A673 (cell line): Measurements from ENCODE around the gene BCL2. TPM values are rescaled to one million over a fixed set of nuclear protein-coding genes. Genes with fewer than 3 reads are reported as not detected.

Experiments used
- BruUV-seq: library from RNA; stranded (reverse); fragments of 400-500 nt; replicated peaks from 2 replicates; lab custom pipeline; 2021; lab: Mats Ljungman, UMichigan
- CTCF ChIA-PET: fragments of 300-600 bp; sonication (Branson Sonifier 250); formaldehyde crosslinking; loops from one replicate; lab custom pipeline; 2022; ENCODE audit warnings: antibody characterized with exemption; lab: Charles Lee
- POLR2A ChIA-PET: fragments of 300-600 bp; sonication (Branson Sonifier 250); formaldehyde crosslinking; loops from one replicate; lab custom pipeline; 2022; ENCODE audit warnings: antibody characterized with exemption; ENCODE audit not compliant: low non-redundant PET; lab: Charles Lee
- DNase-seq: peaks from one replicate; pipeline ENCODE4 v3.0.0-alpha.2; 2015; ENCODE audit warnings: low spot score
- H3K27ac ChIP-seq: fragments of 200-600 bp; sonication (generic); 2 replicates; pipeline ENCODE4 v1.5.1; 2016; ENCODE audit warnings: mixed run types, low read depth, mild to moderate bottlenecking, mixed read lengths, antibody characterized with exemption, low read length; ENCODE audit not compliant: poor library complexity, severe bottlenecking
- H3K27me3 ChIP-seq: fragments of 200-600 bp; sonication (generic); replicated peaks from 2 replicates; pipeline ENCODE4 v1.6.1; 2017; ENCODE audit warnings: mixed run types, low read depth, mild to moderate bottlenecking, mixed read lengths, antibody characterized with exemption, low read length; ENCODE audit not compliant: insufficient read depth, poor library complexity
- H3K36me3 ChIP-seq: fragments of 200-600 bp; sonication (generic); 2 replicates; pipeline ENCODE4 v1.6.1; 2016; ENCODE audit warnings: mixed run types, mild to moderate bottlenecking, mixed read lengths, antibody characterized with exemption, low read length; ENCODE audit not compliant: insufficient read depth, poor library complexity, severe bottlenecking
- H3K4me1 ChIP-seq: fragments of 200-600 bp; sonication (generic); 2 replicates; pipeline ENCODE4 v1.6.1; 2017; ENCODE audit warnings: mixed run types, mild to moderate bottlenecking, mixed read lengths, antibody characterized with exemption, low read length; ENCODE audit not compliant: insufficient read depth, poor library complexity, severe bottlenecking
- H3K4me3 ChIP-seq: fragments of 200-600 bp; sonication (generic); 2 replicates; pipeline ENCODE4 v1.5.1; 2016; ENCODE audit warnings: low read depth, mixed run types, mild to moderate bottlenecking, mixed read lengths, low read length; ENCODE audit not compliant: poor library complexity, severe bottlenecking
- H3K9me3 ChIP-seq: fragments of 200-600 bp; sonication (generic); 2 replicates; pipeline ENCODE4 v1.6.1; 2016; ENCODE audit warnings: mixed run types, low read depth, mild to moderate bottlenecking, mixed read lengths, antibody characterized with exemption, low read length; ENCODE audit not compliant: poor library complexity, severe bottlenecking
- EZH2 ChIP-seq: fragments of 200-600 bp; sonication (generic); IDR thresholded peaks from 2 replicates; pipeline ENCODE4 v1.6.1; 2017; ENCODE audit warnings: borderline replicate concordance, low read depth, mild to moderate bottlenecking, mixed read lengths, antibody characterized with exemption, low read length; ENCODE audit not compliant: poor library complexity, severe bottlenecking
- intact Hi-C: fragments of 100-400 bp; cut with micrococcal nuclease; formaldehyde crosslinking; loops from one replicate; pipeline ENCODE4 v1.10.0; 2022; ENCODE audit not compliant: unreplicated experiment
- total RNA-seq: library from RNA; stranded (reverse); gene quantifications from 2 replicates; pipeline ENCODE4 v1.2.3, GENCODE V29; 2021
- TF ChIP-seq, protein P1 (sequence below): fragments of 300-800, 200-600 bp; sonication (generic); conservative IDR thresholded peaks from 2 replicates; pipeline ENCODE4 v1.5.1; 2017; ENCODE audit warnings: low read depth, mild to moderate bottlenecking, antibody characterized with exemption, low read length, moderate library complexity, mixed read lengths

The BCL2 gene
- total RNA-seq, 1 experiment from 2014 or later, result 24.9 TPM

GRCh38 chr18:63186520-63187222 is 132.9 kb downstream of the BCL2 start:
- Histone ChIP-seq H3K4me1 (peaks cover 43% of the 10 kb centered on the region), H3K4me3 (no peak overlapping the region), H3K36me3 (no peaks in the 10 kb centered on the region), H3K9me3 (no peaks in the 10 kb centered on the region), H3K27ac (peak overlapping the region; percentile 47), H3K27me3 (no peaks in the 10 kb centered on the region)
- ChIA-PET POLR2A (no interaction called here), CTCF (no interaction called here)
- TF ChIP-seq EZH2, result no peak
- TF ChIP-seq, protein P1, sequence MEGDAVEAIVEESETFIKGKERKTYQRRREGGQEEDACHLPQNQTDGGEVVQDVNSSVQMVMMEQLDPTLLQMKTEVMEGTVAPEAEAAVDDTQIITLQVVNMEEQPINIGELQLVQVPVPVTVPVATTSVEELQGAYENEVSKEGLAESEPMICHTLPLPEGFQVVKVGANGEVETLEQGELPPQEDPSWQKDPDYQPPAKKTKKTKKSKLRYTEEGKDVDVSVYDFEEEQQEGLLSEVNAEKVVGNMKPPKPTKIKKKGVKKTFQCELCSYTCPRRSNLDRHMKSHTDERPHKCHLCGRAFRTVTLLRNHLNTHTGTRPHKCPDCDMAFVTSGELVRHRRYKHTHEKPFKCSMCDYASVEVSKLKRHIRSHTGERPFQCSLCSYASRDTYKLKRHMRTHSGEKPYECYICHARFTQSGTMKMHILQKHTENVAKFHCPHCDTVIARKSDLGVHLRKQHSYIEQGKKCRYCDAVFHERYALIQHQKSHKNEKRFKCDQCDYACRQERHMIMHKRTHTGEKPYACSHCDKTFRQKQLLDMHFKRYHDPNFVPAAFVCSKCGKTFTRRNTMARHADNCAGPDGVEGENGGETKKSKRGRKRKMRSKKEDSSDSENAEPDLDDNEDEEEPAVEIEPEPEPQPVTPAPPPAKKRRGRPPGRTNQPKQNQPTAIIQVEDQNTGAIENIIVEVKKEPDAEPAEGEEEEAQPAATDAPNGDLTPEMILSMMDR, result no peak
- intact Hi-C loops, result no loop called here
- DNase-seq, result no peak
- BruUV-seq, result no TSS peak

GRCh38 chr18:63185984-63186383 is 133.6 kb downstream of the BCL2 start:
- BruUV-seq, result no TSS peak
- ChIA-PET CTCF (no interaction called here), POLR2A (no interaction called here)
- no peak for DNase-seq
- peak overlapping the region; percentile 47 for H3K27ac ChIP-seq
- no peaks in the 10 kb centered on the region for H3K27me3 ChIP-seq
- no peak overlapping the region for H3K4me3 ChIP-seq
- H3K4me1 ChIP-seq, result peaks cover 43% of the 10 kb centered on the region
- TF ChIP-seq EZH2, result no peak
- TF ChIP-seq, protein P1, result no peak
- no peaks in the 10 kb centered on the region for H3K9me3 ChIP-seq
- H3K36me3 ChIP-seq, result no peaks in the 10 kb centered on the region
- intact Hi-C loops, result no loop called here

DNA sequence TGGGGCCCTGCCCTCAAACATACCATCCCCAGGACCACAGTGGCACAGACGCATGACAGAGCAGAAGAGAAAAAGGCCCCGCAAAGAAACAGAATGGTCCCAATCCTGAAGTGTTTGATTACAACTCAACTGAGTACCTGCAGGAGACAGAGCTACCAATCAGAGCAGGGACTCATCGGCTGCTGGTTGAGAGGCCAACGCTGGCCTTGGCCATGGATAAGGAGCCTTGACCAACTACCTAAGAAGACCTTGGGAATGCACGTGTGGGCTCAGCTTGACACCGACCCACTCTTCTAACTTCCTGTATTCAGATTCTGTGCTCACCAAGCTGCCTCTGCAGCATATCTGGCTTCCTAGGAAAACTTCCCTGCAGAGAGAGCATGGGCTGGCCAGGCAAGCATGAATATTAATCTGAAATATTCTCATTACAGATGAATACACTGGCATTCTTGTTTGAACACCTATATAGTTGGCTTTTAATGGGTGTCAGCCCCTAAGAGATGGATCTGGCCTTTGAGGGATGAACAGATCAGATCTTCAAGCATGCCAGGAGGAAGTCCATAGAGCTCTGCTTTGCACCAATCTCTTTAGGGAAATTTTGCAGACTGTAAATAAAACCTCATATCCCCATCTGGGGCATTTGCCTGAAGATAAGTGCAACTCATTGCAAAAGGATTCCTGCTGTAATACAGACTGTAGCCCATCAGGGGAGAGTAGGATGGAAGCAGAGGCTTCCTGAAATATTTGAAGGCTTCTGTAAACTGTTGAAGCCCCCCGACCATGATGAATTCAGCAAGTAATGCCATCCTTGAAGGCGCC is 135.4 kb downstream of the BCL2 start:
- ChIA-PET POLR2A (no interaction called here), CTCF (no interaction called here)
- H3K36me3 ChIP-seq, result no peaks in the 10 kb centered on the region
- peaks cover 37% of the 10 kb centered on the region for H3K4me1 ChIP-seq
- BruUV-seq, result no TSS peak
- no peak overlapping the region for H3K27ac ChIP-seq
- intact Hi-C loops, result no loop called here
- no peaks in the 10 kb centered on the region for H3K9me3 ChIP-seq
- no peaks in the 10 kb centered on the region for H3K27me3 ChIP-seq
- TF ChIP-seq EZH2, result no peak
- no peak for DNase-seq
- no peak overlapping the region for H3K4me3 ChIP-seq
